SU-DHL-6 (cell line): ENCODE data around the gene ZNF70.

Source experiments
- EZH2phosphoT487 ChIP-seq: fragments of 200-600 bp; sonication (generic), shearing (Covaris generic); conservative IDR thresholded peaks from 2 replicates; pipeline ENCODE4 v1.6.1; 2018; ENCODE audit warnings: mild to moderate bottlenecking, antibody characterized with exemption, low read length, moderate library complexity, mixed read lengths
- TF ChIP-seq, protein P1 (sequence below): fragments of 200-600 bp; sonication (generic); IDR thresholded peaks from one replicate; pipeline ENCODE4 v1.5.1; 2017; ENCODE audit warnings: antibody characterized with exemption, mild to moderate bottlenecking, low read length, moderate library complexity; ENCODE audit not compliant: insufficient read depth, poor library complexity, severe bottlenecking

DNA sequence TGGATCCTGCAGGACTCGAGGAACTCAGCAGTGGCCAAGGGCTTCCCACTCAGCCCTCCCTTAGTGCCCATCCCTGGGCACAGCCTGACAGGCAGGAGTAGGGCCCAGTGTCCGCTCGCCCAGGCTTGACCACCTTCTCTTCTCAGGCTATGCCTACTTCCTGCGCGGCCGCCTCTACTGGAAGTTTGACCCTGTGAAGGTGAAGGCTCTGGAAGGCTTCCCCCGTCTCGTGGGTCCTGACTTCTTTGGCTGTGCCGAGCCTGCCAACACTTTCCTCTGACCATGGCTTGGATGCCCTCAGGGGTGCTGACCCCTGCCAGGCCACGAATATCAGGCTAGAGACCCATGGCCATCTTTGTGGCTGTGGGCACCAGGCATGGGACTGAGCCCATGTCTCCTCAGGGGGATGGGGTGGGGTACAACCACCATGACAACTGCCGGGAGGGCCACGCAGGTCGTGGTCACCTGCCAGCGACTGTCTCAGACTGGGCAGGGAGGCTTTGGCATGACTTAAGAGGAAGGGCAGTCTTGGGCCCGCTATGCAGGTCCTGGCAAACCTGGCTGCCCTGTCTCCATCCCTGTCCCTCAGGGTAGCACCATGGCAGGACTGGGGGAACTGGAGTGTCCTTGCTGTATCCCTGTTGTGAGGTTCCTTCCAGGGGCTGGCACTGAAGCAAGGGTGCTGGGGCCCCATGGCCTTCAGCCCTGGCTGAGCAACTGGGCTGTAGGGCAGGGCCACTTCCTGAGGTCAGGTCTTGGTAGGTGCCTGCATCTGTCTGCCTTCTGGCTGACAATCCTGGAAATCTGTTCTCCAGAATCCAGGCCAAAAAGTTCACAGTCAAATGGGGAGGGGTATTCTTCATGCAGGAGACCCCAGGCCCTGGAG is 32.6 kb upstream of the ZNF70 start:
- TF ChIP-seq, protein P1, sequence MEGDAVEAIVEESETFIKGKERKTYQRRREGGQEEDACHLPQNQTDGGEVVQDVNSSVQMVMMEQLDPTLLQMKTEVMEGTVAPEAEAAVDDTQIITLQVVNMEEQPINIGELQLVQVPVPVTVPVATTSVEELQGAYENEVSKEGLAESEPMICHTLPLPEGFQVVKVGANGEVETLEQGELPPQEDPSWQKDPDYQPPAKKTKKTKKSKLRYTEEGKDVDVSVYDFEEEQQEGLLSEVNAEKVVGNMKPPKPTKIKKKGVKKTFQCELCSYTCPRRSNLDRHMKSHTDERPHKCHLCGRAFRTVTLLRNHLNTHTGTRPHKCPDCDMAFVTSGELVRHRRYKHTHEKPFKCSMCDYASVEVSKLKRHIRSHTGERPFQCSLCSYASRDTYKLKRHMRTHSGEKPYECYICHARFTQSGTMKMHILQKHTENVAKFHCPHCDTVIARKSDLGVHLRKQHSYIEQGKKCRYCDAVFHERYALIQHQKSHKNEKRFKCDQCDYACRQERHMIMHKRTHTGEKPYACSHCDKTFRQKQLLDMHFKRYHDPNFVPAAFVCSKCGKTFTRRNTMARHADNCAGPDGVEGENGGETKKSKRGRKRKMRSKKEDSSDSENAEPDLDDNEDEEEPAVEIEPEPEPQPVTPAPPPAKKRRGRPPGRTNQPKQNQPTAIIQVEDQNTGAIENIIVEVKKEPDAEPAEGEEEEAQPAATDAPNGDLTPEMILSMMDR = no peak
- no peak for TF ChIP-seq EZH2phosphoT487
